DND-41 (cell line): ENCODE results near the gene FLNB.

Experiments
- CTCF ChIP-seq: IDR thresholded peaks from 2 replicates; pipeline ENCODE4 v1.5.1; 2012; ENCODE audit warnings: borderline replicate concordance, low read length, moderate library complexity, mild to moderate bottlenecking; ENCODE audit not compliant: poor library complexity, severe bottlenecking; ENCODE audit errors: extremely low read depth
- EZH2 ChIP-seq: IDR thresholded peaks from 3 replicates; pipeline ENCODE4 v1.6.1; 2012; ENCODE audit warnings: borderline replicate concordance, low read depth, mild to moderate bottlenecking, moderate library complexity, low read length, inconsistent platforms; ENCODE audit not compliant: severe bottlenecking

- TF ChIP-seq EZH2 (no peak), CTCF (no peak)
These were observed 91.6 kb downstream of the FLNB start for GRCh38 chr3:58099865-58100264.
